H1 (cell line): ENCODE measurements around the gene ABCB10.

Source experiments
- POLR2A ChIP-seq, 2 experiments: IDR thresholded peaks; 1 replicate in 1 of 2; 2 replicates in 1 of 2; pipeline ENCODE4 v1.6.1; 2011; ENCODE audit warnings: low read depth in 2 of 2, low read length in 2 of 2, mild to moderate bottlenecking in 2 of 2; ENCODE audit errors: control extremely low read depth in 1 of 2
- POLR2AphosphoS5 ChIP-seq: IDR thresholded peaks from 2 replicates; pipeline ENCODE4 v1.6.1; 2011; ENCODE audit warnings: low read depth, low read length
- SUZ12 ChIP-seq: fragments of 200-600 bp; sonication (generic); IDR thresholded peaks from 2 replicates; pipeline ENCODE4 v1.6.1; 2012; ENCODE audit warnings: mild to moderate bottlenecking, inconsistent platforms, low read length, moderate library complexity, mixed read lengths

DNA sequence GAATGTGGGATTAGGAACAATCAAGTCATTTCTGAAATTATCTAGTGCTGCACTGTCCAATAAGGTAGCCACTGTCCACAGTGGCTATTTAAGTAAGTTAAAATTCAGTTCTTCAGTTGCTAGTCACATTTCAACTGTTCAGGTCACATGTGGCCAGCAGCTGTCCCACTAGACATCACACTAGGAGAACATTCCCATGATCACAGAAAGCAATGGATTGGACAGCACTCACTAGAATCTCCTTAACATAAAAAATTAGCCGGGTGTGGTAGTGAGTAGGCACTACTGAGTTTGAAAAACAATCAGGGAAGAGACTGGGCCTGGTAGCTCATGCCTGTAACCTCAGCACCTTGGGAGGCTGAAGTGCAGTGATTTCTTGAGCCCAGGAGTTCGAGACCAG lies 84.0 kb downstream of the ABCB10 start:
- no peak for TF ChIP-seq SUZ12
- no peak for TF ChIP-seq POLR2A (IDR thresholded peaks at IDR 0.05; ENCODE audit: control extremely low read depth in 1 of 2, low read depth in 2 of 2, low read length in 2 of 2)
- no peak for TF ChIP-seq POLR2AphosphoS5
